Panc1 (cell line): ENCODE measurements around the gene PPT1. TPM values are rescaled to one million over a fixed set of nuclear protein-coding genes. Genes with fewer than 3 reads are reported as not detected.

ENCODE experiments used
- ATAC-seq: fragments of 200-7000 bp; cut with Tn5 transposase; 2 replicates; pipeline ENCODE4 v1.9.1; 2020; ENCODE audit warnings: mild to moderate bottlenecking, moderate library complexity
- BruUV-seq: library from RNA; stranded (reverse); fragments of 400-500 nt; replicated peaks from 2 replicates; lab custom pipeline; 2021; lab: Mats Ljungman, UMichigan
- CTCF ChIA-PET: fragments of 300-600 bp; sonication (Branson Sonifier 250); formaldehyde crosslinking; loops from one replicate; lab custom pipeline; 2022; ENCODE audit warnings: antibody characterized with exemption; lab: Charles Lee
- POLR2A ChIA-PET: fragments of 300-600 bp; sonication (Branson Sonifier 250); formaldehyde crosslinking; loops from one replicate; lab custom pipeline; 2022; ENCODE audit warnings: antibody characterized with exemption; lab: Charles Lee
- DNase-seq: peaks from one replicate; pipeline ENCODE4 v3.0.0-alpha.2; 2010; ENCODE audit warnings: low read depth, low spot score
- H3K27ac ChIP-seq: 2 replicates; pipeline ENCODE4 v1.5.1; 2011; ENCODE audit warnings: mild to moderate bottlenecking, low read length, inconsistent platforms
- H3K27me3 ChIP-seq: fragments of 200-500 bp; sonication (Bioruptor generic); 2 replicates; pipeline ENCODE4 v1.6.0; 2014; ENCODE audit warnings: low read length, inconsistent platforms; ENCODE audit not compliant: control insufficient read depth, insufficient read depth
- H3K36me3 ChIP-seq: fragments of 200-500 bp; sonication (Bioruptor generic); 2 replicates; pipeline ENCODE4 v1.5.1; 2014; ENCODE audit warnings: inconsistent platforms, mild to moderate bottlenecking, low read length, moderate library complexity; ENCODE audit not compliant: control insufficient read depth, insufficient read depth
- H3K4me1 ChIP-seq: 2 replicates; pipeline ENCODE4 v1.5.1; 2011; ENCODE audit warnings: inconsistent platforms, mild to moderate bottlenecking, low read length, moderate library complexity; ENCODE audit not compliant: control insufficient read depth, insufficient read depth
- H3K4me3 ChIP-seq, 2 experiments: 2 replicates each; pipeline ENCODE4 v1.5.1; 2011 to 2012; ENCODE audit warnings: low read depth in 2 of 2, low read length in 2 of 2, mild to moderate bottlenecking in 2 of 2, inconsistent platforms in 1 of 2, moderate library complexity in 1 of 2
- H3K9me3 ChIP-seq: fragments of 200-500 bp; sonication (Bioruptor generic); 2 replicates; pipeline ENCODE4 v1.5.1; 2014; ENCODE audit warnings: low read depth, mild to moderate bottlenecking, inconsistent platforms, low read length, moderate library complexity; ENCODE audit not compliant: control insufficient read depth, insufficient read depth
- POLR2AphosphoS5 ChIP-seq: IDR thresholded peaks from 2 replicates; pipeline ENCODE4 v1.6.1; 2012; ENCODE audit warnings: mild to moderate bottlenecking, low read depth, low read length, moderate library complexity
- SIN3A ChIP-seq: IDR thresholded peaks from 2 replicates; pipeline ENCODE4 v1.6.1; 2012; ENCODE audit warnings: low read depth, mild to moderate bottlenecking, low read length, moderate library complexity, borderline replicate concordance; ENCODE audit not compliant: insufficient read depth
- TCF7L2 ChIP-seq: IDR thresholded peaks from 2 replicates; pipeline ENCODE4 v1.6.1; 2011; ENCODE audit warnings: mild to moderate bottlenecking, low read depth, low read length, inconsistent platforms
- in situ Hi-C: cut with HindIII; loops from 2 replicates; pipeline ENCODE4 v1.10.0; 2016; ENCODE audit warnings: low sequenced_read_pairs, low pct_unique_long_range_greater_than_20kb
- intact Hi-C: fragments of 100-400 bp; cut with micrococcal nuclease; formaldehyde crosslinking; loops from one replicate; pipeline ENCODE4 v1.10.0; 2022; ENCODE audit not compliant: unreplicated experiment
- total RNA-seq: library from RNA; stranded (reverse); gene quantifications from one replicate; pipeline ENCODE4 v1.2.1, GENCODE V29; 2021; ENCODE audit not compliant: unreplicated experiment
- TF ChIP-seq, protein P1 (sequence below), 2 experiments: IDR thresholded peaks; 2 replicates each; pipeline ENCODE4 v1.6.1; 2011 to 2012; ENCODE audit warnings: low read depth in 2 of 2, control low read depth in 1 of 2, low read length in 1 of 2, mild to moderate bottlenecking in 1 of 2, moderate library complexity in 1 of 2; ENCODE audit not compliant: insufficient read depth in 1 of 2
- TF ChIP-seq, protein P2 (sequence below): fragments of 450-650 bp; IDR thresholded peaks from 2 replicates; pipeline ENCODE4 v1.5.1; 2017; ENCODE audit warnings: mild to moderate bottlenecking

PPT1 gene
- total RNA-seq, 1 experiment from 2014 or later = 158 TPM

- H3K9me3 ChIP-seq = no peaks in the 10 kb centered on the region
- DNase-seq (no peak), ATAC-seq (peak; percentile 62)
- H3K36me3 ChIP-seq = no peaks in the 10 kb centered on the region
- no peaks in the 10 kb centered on the region for H3K27me3 ChIP-seq
- TSS peak; percentile 83 for BruUV-seq
- ChIA-PET CTCF (interaction anchor here (0.7 kb wide), 1 partner anchor 18 kb away, joined by 4 read pairs; no protein-coding TSS in a partner anchor), POLR2A (no interaction called here)
- TF ChIP-seq, protein P1, sequence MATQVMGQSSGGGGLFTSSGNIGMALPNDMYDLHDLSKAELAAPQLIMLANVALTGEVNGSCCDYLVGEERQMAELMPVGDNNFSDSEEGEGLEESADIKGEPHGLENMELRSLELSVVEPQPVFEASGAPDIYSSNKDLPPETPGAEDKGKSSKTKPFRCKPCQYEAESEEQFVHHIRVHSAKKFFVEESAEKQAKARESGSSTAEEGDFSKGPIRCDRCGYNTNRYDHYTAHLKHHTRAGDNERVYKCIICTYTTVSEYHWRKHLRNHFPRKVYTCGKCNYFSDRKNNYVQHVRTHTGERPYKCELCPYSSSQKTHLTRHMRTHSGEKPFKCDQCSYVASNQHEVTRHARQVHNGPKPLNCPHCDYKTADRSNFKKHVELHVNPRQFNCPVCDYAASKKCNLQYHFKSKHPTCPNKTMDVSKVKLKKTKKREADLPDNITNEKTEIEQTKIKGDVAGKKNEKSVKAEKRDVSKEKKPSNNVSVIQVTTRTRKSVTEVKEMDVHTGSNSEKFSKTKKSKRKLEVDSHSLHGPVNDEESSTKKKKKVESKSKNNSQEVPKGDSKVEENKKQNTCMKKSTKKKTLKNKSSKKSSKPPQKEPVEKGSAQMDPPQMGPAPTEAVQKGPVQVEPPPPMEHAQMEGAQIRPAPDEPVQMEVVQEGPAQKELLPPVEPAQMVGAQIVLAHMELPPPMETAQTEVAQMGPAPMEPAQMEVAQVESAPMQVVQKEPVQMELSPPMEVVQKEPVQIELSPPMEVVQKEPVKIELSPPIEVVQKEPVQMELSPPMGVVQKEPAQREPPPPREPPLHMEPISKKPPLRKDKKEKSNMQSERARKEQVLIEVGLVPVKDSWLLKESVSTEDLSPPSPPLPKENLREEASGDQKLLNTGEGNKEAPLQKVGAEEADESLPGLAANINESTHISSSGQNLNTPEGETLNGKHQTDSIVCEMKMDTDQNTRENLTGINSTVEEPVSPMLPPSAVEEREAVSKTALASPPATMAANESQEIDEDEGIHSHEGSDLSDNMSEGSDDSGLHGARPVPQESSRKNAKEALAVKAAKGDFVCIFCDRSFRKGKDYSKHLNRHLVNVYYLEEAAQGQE (IDR thresholded peaks at IDR 0.05; ENCODE audit: insufficient read depth in 1 of 2, low read depth in 2 of 2, low read length in 1 of 2) = no peak
- TF ChIP-seq SIN3A (no peak), POLR2AphosphoS5 (no peak), TCF7L2 (no peak)
- TF ChIP-seq, protein P2, sequence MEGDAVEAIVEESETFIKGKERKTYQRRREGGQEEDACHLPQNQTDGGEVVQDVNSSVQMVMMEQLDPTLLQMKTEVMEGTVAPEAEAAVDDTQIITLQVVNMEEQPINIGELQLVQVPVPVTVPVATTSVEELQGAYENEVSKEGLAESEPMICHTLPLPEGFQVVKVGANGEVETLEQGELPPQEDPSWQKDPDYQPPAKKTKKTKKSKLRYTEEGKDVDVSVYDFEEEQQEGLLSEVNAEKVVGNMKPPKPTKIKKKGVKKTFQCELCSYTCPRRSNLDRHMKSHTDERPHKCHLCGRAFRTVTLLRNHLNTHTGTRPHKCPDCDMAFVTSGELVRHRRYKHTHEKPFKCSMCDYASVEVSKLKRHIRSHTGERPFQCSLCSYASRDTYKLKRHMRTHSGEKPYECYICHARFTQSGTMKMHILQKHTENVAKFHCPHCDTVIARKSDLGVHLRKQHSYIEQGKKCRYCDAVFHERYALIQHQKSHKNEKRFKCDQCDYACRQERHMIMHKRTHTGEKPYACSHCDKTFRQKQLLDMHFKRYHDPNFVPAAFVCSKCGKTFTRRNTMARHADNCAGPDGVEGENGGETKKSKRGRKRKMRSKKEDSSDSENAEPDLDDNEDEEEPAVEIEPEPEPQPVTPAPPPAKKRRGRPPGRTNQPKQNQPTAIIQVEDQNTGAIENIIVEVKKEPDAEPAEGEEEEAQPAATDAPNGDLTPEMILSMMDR = no peak
- H3K4me3 ChIP-seq = peak overlapping the region; percentile 89 to 95
- H3K27ac ChIP-seq = peak overlapping the region; percentile 91
- in situ Hi-C loops (no loop called here), intact Hi-C loops (no loop called here)
- H3K4me1 ChIP-seq = peaks cover 12% of the 10 kb centered on the region
Measured at GRCh38 chr1:40096646-40096976, 441 bp downstream of the PPT1 start.

GRCh38 chr1:40095806-40096205 lies 1.2 kb downstream of the PPT1 start:
- TF ChIP-seq POLR2AphosphoS5 = no peak
- no peak for TF ChIP-seq SIN3A
- TF ChIP-seq, protein P2 = no peak
- no peak for TF ChIP-seq TCF7L2
- TF ChIP-seq, protein P1 (IDR thresholded peaks at IDR 0.05; ENCODE audit: insufficient read depth in 1 of 2, low read depth in 2 of 2, low read length in 1 of 2) = no peak

More at GRCh38 chr1:40095806-40096205, 1.2 kb downstream of the PPT1 start:
- Histone ChIP-seq H3K36me3 (peaks cover 1% of the 10 kb centered on the region; the same call in 1 of the 2 replicates), H3K4me1 (peaks cover 12% of the 10 kb centered on the region), H3K27me3 (no peaks in the 10 kb centered on the region), H3K9me3 (no peaks in the 10 kb centered on the region), H3K4me3 (peak overlapping the region in 1 of 2 experiments; percentile 89; a peak in 2 of 4 replicates), H3K27ac (peak overlapping the region; percentile 91; the same call in 1 of the 2 replicates)
- intact Hi-C loops = no loop called here
- CTCF ChIA-PET = interaction anchor here (0.7 kb wide), 1 partner anchor 17 kb away, joined by 4 read pairs; no protein-coding TSS in a partner anchor
- no peak for ATAC-seq
- no peak for DNase-seq
- in situ Hi-C loops = no loop called here
- POLR2A ChIA-PET = no interaction called here
- BruUV-seq = no TSS peak
